Heart left ventricle (tissue), 13 donors: Measurements from ENCODE around the gene PCYT2.

Experiments
- CTCF ChIP-seq, 12 donors: fragments of 200-600 bp; sonication (generic) in 4 of 12; IDR thresholded peaks; one replicate each; pipeline versions ENCODE4 v1.5.0 to v1.8.0; 2018 to 2022; ENCODE audit warnings: antibody characterized with exemption in 12 of 12, mild to moderate bottlenecking in 5 of 12
- POLR2A ChIP-seq, 2 donors: fragments of 450-650 bp; IDR thresholded peaks; one replicate each; pipeline ENCODE4 v1.6.1; 2017; ENCODE audit warnings: antibody characterized with exemption in 2 of 2, mild to moderate bottlenecking in 2 of 2, moderate library complexity in 2 of 2
- donor health status: ischemic (EF 13 %, LVEDD 7.1; RV severe dilation, severe dysfunction).
- donor health status: DM: no; HTN: yes; CAD: no.
- donor health status: DM: no; HTN: no; CAD: no.
- donor health status: ischemic (EF 25% LVEDD 6.9; RV normal size, moderate dysfunction).
- donor health status: ischemic (EF 25% LVEDD 5.7; RV mildly dilated, moderate dysfunction).
- donor health status: ischemic (EF 35%, LVEDD 5.7; RV mildly dilated, moderate dysfunction).
- donor health status: nonischemic (EF 11% LVEDD 7.7; RV severe dilation, severe dysfunction).
- donor health status: DM: yes; HTN: yes; CAD: no.
- donor health status: PGD.
- donor health status: ischemic (EF 29% LVEDD 5.4; RV normal size, mild dysfunction).
- donor health status: nonischemic (EF 23%, LVEDD 6.1; RV moderate dilation, normal function).

- TF ChIP-seq POLR2A (IDR thresholded peaks at IDR 0.05) (no peak), CTCF (IDR thresholded peaks at IDR 0.05) (no peak)
Observed at GRCh38 chr17:81928544-81929252, 17.5 kb upstream of the PCYT2 start.
